ENCODE measurements around the gene LRP6. TPM values are rescaled to one million over a fixed set of nuclear protein-coding genes. Genes with fewer than 3 reads are reported as not detected.

The LRP6 gene
- total RNA-seq, 1 donor from 2014 or later = 1.4 TPM

DNA sequence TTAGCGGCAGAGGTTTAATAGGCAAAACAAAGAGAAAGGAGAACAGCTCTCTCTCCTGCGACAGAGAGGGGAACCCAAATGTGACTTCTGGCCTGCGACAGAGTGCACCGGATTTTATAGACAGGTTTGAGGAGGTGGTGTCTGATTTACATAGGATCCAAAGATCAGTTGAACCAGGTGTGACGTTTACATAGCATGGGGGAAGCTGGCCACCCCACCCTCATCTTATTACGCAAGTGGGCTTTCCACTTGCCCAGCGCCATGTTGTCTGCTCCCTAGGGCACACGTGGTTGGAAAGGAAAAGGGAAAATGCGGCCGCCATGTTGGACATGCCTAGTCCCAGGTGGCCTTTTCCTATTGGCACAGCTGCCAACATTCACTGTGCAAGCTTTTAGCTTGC lies 178.7 kb downstream of the LRP6 start:
- CTCF ChIA-PET = no interaction called here

DNA sequence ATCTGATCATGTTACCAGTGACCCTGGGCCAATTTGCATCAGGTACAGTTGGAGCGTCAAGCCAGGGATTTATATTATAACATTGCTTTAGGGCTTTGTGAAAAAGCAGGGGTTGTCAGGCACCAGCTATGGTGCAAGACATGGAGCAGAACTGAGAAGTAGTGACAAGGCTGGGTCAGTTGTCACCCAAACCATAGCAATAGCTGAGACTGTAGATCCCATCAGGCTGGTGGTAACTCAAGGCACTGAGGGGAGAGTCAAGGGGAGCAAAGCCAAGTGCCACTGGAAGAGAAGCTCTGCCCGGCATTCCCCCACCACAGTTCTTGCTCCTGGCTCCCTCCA lies 179.2 kb downstream of the LRP6 start:
- intact Hi-C loops (cut with micrococcal nuclease) = no loop called here
- no peak overlapping the region for H3K27ac Mint-ChIP-seq
- TF ChIP-seq, protein P1, sequence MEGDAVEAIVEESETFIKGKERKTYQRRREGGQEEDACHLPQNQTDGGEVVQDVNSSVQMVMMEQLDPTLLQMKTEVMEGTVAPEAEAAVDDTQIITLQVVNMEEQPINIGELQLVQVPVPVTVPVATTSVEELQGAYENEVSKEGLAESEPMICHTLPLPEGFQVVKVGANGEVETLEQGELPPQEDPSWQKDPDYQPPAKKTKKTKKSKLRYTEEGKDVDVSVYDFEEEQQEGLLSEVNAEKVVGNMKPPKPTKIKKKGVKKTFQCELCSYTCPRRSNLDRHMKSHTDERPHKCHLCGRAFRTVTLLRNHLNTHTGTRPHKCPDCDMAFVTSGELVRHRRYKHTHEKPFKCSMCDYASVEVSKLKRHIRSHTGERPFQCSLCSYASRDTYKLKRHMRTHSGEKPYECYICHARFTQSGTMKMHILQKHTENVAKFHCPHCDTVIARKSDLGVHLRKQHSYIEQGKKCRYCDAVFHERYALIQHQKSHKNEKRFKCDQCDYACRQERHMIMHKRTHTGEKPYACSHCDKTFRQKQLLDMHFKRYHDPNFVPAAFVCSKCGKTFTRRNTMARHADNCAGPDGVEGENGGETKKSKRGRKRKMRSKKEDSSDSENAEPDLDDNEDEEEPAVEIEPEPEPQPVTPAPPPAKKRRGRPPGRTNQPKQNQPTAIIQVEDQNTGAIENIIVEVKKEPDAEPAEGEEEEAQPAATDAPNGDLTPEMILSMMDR (IDR thresholded peaks at IDR 0.05) = no peak
- H3K4me1 Mint-ChIP-seq = no peaks in the 10 kb centered on the region
- ATAC-seq (ENCODE audit: low read depth) = no peak
- peaks cover 14% of the 10 kb centered on the region for H3K27me3 Mint-ChIP-seq
- no peaks in the 10 kb centered on the region for H3K9me3 Mint-ChIP-seq
- H3K36me3 Mint-ChIP-seq (ENCODE audit: low read depth) = no peaks in the 10 kb centered on the region
- H3K4me3 Mint-ChIP-seq = no peak overlapping the region
- POLR2A ChIA-PET = no interaction called here
- CTCF ChIA-PET = no interaction called here
- DNase-seq = no peak

More for the DNA sequence above, 178.7 kb downstream of the LRP6 start:
- no peaks in the 10 kb centered on the region for H3K4me1 Mint-ChIP-seq
- H3K4me3 Mint-ChIP-seq = no peak overlapping the region
- H3K27me3 Mint-ChIP-seq = peaks cover 18% of the 10 kb centered on the region
- no peak for DNase-seq
- TF ChIP-seq, protein P1 (IDR thresholded peaks at IDR 0.05) = no peak
- no peak for ATAC-seq (ENCODE audit: low read depth)
- H3K27ac Mint-ChIP-seq = no peak overlapping the region
- POLR2A ChIA-PET = no interaction called here
- no peaks in the 10 kb centered on the region for H3K36me3 Mint-ChIP-seq (ENCODE audit: low read depth)
- no peaks in the 10 kb centered on the region for H3K9me3 Mint-ChIP-seq
- intact Hi-C loops (cut with micrococcal nuclease) = no loop called here

DNA sequence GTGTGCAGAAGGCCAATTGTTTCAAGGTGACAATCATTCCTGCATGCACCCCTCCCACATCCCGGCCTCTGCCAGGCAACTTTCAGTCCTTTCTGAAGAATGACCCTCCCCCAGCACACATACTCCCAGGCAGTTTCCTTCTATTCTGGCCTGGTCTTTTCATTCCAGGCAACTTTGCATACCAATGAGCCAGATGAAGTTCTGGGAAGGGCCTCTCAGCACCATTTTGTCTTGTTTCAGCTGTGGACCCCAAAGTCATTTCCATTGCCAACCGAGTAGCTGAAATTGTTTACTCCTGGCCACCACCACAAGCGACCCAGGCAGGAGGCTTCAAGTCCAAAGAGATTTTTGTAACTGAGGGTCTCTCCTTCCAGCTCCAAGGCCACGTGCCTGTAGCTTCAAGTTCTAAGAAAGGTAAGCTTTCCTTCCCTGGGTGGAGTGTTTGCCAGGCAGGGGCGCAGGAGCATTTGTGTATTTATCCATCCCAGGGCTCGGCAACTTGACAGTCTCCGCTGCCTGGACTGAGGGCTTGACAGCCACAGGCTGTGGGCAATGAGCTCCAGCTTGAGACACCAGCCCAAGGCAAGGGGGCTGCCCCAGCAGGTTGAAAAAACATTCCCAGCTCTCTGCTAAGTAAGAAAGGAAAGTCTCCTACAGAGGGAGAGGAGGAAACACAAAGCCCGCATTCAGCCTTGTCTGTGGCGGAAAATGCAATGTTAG lies 179.7 kb downstream of the LRP6 start:
- Mint-ChIP-seq H3K27ac (no peak overlapping the region), H3K4me3 (no peak overlapping the region), H3K4me1 (no peaks in the 10 kb centered on the region), H3K9me3 (no peaks in the 10 kb centered on the region), H3K27me3 (peaks cover 14% of the 10 kb centered on the region), H3K36me3 (ENCODE audit: low read depth) (no peaks in the 10 kb centered on the region)
- TF ChIP-seq, protein P1 (IDR thresholded peaks at IDR 0.05) = no peak
- intact Hi-C loops (cut with micrococcal nuclease) = no loop called here
- CTCF ChIA-PET = no interaction called here
- DNase-seq (no peak), ATAC-seq (ENCODE audit: low read depth) (no peak)
- POLR2A ChIA-PET = no interaction called here

DNA sequence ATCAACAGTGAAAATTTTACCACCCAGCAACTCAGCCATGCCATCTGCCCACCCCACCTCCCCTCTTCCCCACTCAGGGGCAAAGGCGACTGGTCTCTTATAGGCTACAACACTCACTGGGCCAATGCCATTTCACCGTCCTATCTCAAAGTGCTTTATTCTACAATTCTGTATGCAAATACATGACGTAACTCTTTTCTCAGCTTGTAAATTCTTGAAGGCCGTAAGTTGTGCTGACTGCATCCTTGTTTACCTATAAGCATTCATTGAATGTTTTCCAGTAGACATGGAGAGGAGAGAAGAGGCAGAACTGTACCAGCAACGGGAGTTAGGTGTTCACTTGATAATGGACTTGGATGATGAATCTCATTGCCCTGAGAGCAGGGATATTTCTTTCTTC lies 180.5 kb downstream of the LRP6 start:
- Mint-ChIP-seq H3K4me1 (no peaks in the 10 kb centered on the region), H3K9me3 (no peaks in the 10 kb centered on the region), H3K36me3 (ENCODE audit: low read depth) (no peaks in the 10 kb centered on the region), H3K27me3 (peaks cover 11% of the 10 kb centered on the region), H3K27ac (no peak overlapping the region), H3K4me3 (no peak overlapping the region)
- CTCF ChIA-PET = no interaction called here
- TF ChIP-seq, protein P1 (IDR thresholded peaks at IDR 0.05) = no peak
- intact Hi-C loops (cut with micrococcal nuclease) = no loop called here
- ATAC-seq (ENCODE audit: low read depth) = no peak
- POLR2A ChIA-PET = no interaction called here
- no peak for DNase-seq

DNA sequence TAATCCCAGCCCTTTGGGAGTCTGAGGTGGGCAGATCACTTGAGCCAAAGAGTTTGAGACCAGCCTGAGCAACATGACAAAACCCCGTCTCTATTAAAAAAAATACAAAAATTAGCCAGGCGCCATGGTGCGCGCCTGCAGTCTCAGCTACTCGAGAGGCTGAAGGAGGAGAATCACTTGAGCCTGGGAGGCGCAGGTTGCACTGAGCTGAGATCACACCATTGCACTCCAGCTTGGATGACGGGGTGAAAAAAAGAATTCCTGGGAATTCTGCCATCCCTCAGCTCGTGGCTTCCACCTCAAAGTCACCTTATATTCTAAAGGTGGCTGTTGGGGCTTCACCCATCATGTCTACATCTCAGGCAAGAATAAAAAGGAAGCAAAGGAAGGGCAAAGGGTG lies 183.2 kb downstream of the LRP6 start:
- H3K4me1 Mint-ChIP-seq = no peaks in the 10 kb centered on the region
- H3K27me3 Mint-ChIP-seq = peaks cover 5% of the 10 kb centered on the region
- ChIA-PET CTCF (no interaction called here), POLR2A (no interaction called here)
- no peak overlapping the region for H3K27ac Mint-ChIP-seq
- H3K4me3 Mint-ChIP-seq = no peak overlapping the region
- TF ChIP-seq, protein P1 (IDR thresholded peaks at IDR 0.05) = no peak
- ATAC-seq (ENCODE audit: low read depth) = no peak
- intact Hi-C loops (cut with micrococcal nuclease) = no loop called here
- DNase-seq = no peak
- no peaks in the 10 kb centered on the region for H3K9me3 Mint-ChIP-seq
- H3K36me3 Mint-ChIP-seq (ENCODE audit: low read depth) = no peaks in the 10 kb centered on the region

Measured in activated B cell treated with CpG ODN at 0.5 μM for 24 hours (primary cell).